CD4-positive, alpha-beta T cell treated with Interferon gamma for 1 hour (primary cell): ENCODE measurements around the gene OR10A2.
"Not testable (repeated sequence)": the region's sequence is repeated elsewhere in the genome, so short reads cannot be mapped to it uniquely, and the experiment has no call there.

Source experiments
- DNase-seq: peaks from one replicate; pipeline ENCODE4 v3.0.0-alpha.2; 2020

Gene OR10A2

GRCh38 chr11:6888830-6889229 is 26.0 kb downstream of the OR10A2 start:
- DNase-seq, result no peak

DNA sequence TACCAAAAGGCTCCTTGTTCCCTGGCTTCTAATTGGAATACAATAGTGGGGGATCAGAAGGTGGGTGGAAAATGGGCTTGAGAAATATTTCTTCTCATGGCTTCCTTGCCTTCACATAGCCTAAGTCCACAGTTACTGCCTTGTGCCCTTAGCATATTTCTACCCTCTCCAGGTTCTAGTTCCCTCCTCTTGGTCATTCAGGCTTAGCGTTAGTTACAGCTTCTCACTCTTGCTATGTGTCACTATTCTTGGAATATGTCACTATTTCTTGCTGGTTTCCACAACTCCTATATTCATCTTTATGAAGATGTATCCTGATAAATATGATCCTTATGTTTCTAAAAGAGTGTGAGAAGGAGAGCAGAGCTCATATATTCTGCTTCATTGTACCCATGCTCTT is 27.0 kb downstream of the OR10A2 start:
- no peak for DNase-seq

DNA sequence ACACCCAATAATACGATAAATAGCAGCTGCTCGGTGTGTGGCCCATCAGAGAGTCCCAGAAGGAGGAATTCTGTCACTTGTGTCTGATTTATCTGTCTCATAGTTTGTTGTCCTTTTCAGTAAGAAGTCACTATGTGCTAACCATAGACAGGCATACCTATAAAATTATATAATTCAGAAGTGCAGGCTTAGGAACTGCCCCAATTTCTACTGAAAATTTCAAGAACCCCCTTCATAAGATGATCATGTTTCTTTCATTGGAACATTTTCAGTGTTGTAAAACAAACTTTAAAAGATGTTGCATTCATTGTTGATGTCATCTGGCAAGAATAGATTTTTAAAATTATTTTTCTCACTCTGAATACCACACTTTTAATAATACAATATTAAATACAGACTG is 29.5 kb downstream of the OR10A2 start, which contains the start of gene OR2D2:
TSS of gene OR2D2 (minus strand) at position 101 of the 400 bp plus-strand sequence. CDS start at position 101, 0 bp downstream.
- no peak for DNase-seq

DNA sequence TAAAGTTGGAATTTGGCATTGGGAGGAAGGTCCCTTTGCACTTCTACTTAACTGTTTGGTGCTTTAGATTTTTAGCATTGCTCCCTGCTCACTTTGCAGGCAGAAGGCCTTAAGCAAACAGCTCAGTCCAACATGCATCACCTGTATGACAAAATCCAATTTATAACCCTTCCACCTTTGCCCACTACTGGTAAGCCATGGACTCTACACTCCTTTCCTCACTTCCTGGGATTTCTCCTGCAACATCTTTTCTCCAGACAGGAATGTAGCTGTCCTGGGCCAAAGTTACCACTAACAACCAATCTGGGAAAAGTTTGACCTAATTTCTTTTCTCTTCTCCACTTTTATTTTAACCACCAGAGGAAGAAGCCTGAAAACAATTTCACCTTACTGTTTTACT is 31.2 kb downstream of the OR10A2 start:
- no peak for DNase-seq

GRCh38 chr11:6895010-6895409 is 32.2 kb downstream of the OR10A2 start:
- no peak for DNase-seq

GRCh38 chr11:6898911-6899310 is 36.1 kb downstream of the OR10A2 start:
- DNase-seq, result no peak

GRCh38 chr11:6900327-6900999 is 37.6 kb downstream of the OR10A2 start:
- no peak for DNase-seq

- DNase-seq, result not testable (repeated sequence)
Measured at GRCh38 chr11:6904804-6905203, 41.9 kb downstream of the OR10A2 start.

DNA sequence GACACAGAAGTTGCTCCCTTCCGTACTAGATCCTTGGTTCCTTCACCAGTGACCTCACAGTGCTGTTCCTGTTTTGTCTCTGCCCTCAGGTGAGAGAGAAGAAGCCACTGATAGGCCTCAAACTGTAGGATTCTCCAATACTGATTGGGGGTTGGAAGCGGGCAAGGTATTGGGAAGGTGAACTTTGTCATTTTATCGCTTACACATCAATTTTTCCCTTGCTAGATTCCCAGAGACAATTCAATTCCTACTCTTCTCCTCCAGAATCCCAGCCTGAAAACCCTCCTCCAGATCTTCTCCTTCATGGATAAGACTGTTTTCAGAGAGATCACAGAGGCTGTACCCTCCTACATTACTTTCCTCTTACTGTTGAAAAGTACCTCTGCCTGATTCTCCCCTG is 48.5 kb downstream of the OR10A2 start:
- no peak for DNase-seq

DNA sequence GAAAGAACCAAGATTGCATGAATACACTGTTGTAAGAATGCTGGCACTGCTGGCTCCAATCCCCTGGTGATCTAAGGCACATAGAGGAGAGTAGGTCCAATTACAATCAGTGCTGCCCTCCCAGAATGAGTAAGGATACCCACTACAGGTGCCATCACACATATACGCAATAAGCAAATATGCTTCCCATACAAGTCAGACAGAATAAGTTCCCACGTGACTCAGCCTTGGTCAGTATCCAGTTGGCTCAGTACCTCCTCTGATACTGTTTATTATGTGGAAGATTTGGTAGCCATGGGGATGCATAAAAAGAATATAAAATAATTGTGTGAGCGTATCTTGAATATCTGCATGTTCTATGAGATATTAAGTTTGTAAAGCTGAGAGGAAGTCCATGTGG is 49.1 kb downstream of the OR10A2 start:
- DNase-seq, result no peak

- no peak for DNase-seq
Measured at GRCh38 chr11:6919698-6920097, 56.8 kb downstream of the OR10A2 start.

- DNase-seq, result no peak
Measured at GRCh38 chr11:6920702-6921101, 57.8 kb downstream of the OR10A2 start, which contains the start of gene OR2D3. Gene OR2D3 (plus strand): TSS chr11:6921002. CDS start chr11:6921002, 0 bp downstream.
